NCI-H82 treated with DMSO at 0.1 percent for 48 hours (cell line): ENCODE measurements around the gene RAB40AL.

Source experiments
- DNase-seq: peaks from one replicate; lab custom pipeline; 2025; ENCODE audit not compliant: unreplicated experiment; lab: John Stamatoyannopoulos, UW

Gene RAB40AL

GRCh38 chrX:102979536-102979935 is 42.5 kb downstream of the RAB40AL start:
- no peak for DNase-seq

GRCh38 chrX:102983205-102983604 is 46.1 kb downstream of the RAB40AL start:
- no peak for DNase-seq

- DNase-seq: no peak
These were observed 48.1 kb downstream of the RAB40AL start for GRCh38 chrX:102985192-102985591.
